Lung (tissue), 12 donors: ENCODE results near the gene HOXB5. TPM values are rescaled to one million over a fixed set of nuclear protein-coding genes. Genes with fewer than 3 reads are reported as not detected.
A peak's percentile ranks its signal among the peaks of the same experiment; 100 is the strongest.

ENCODE experiments used
- ATAC-seq: fragments of 200-7000 bp; cut with Tn5 transposase; one replicate; pipeline ENCODE4 v1.9.1; 2020; ENCODE audit warnings: moderate number of reproducible peaks; ENCODE audit not compliant: insufficient read depth, low FRiP score
- DNase-seq, 3 donors: peaks; one replicate each; pipeline ENCODE4 v3.0.0-alpha.2; 2013 to 2017
- H3K27ac ChIP-seq, 2 donors: one replicate each; pipeline ENCODE4 v1.5.1; 2013; ENCODE audit warnings: mild to moderate bottlenecking in 2 of 2, moderate library complexity in 2 of 2, control low read depth in 1 of 2, inconsistent platforms in 1 of 2, low read depth in 1 of 2, low read length in 1 of 2
- H3K27me3 ChIP-seq, 3 donors: one replicate each; pipeline ENCODE4 v1.5.1; 2013; ENCODE audit warnings: low read length in 2 of 3; ENCODE audit not compliant: control insufficient read depth in 3 of 3, insufficient read depth in 3 of 3
- H3K36me3 ChIP-seq, 4 donors: one replicate each; pipeline ENCODE4 v1.5.1; 2013; ENCODE audit warnings: low read length in 4 of 4, mild to moderate bottlenecking in 1 of 4, moderate library complexity in 1 of 4; ENCODE audit not compliant: control insufficient read depth in 4 of 4, insufficient read depth in 4 of 4
- H3K4me1 ChIP-seq, 5 donors: one replicate each; pipeline ENCODE4 v1.5.1; 2013; ENCODE audit warnings: low read length in 5 of 5, mild to moderate bottlenecking in 2 of 5, moderate library complexity in 1 of 5; ENCODE audit not compliant: control insufficient read depth in 5 of 5, insufficient read depth in 5 of 5
- H3K4me3 ChIP-seq: one replicate; pipeline ENCODE4 v1.5.1; 2013; ENCODE audit warnings: mild to moderate bottlenecking, control low read depth, moderate library complexity
- H3K9ac ChIP-seq, 2 donors: one replicate each; pipeline ENCODE4 v1.5.1; 2013; ENCODE audit warnings: low read length in 2 of 2, control low read depth in 1 of 2; ENCODE audit not compliant: insufficient read depth in 1 of 2
- H3K9me3 ChIP-seq, 4 donors: one replicate each; pipeline ENCODE4 v1.5.1; 2013; ENCODE audit warnings: low read length in 3 of 4, mild to moderate bottlenecking in 1 of 4, moderate library complexity in 1 of 4; ENCODE audit not compliant: control insufficient read depth in 4 of 4, insufficient read depth in 3 of 4
- WGBS, 2 donors: extraction: QIAGEN DNeasy Blood & Tissue Kit; methylation state at CpG; one replicate each; pipeline ENCODE4 v1.1.7; 2013; 5-methylcytosine and 5-hydroxymethylcytosine counted together
- polyA plus RNA-seq, 2 donors: library from polyadenylated mRNA; stranded (reverse); fragments of 200-250 nt; gene quantifications; one replicate each; pipeline ENCODE4 v1.2.1, GENCODE V29; 2013
- total RNA-seq, 2 donors: library from RNA; depleted of rRNA in 1 of 2; stranded (reverse); fragments of >200 nt in 1 of 2; gene quantifications; one replicate each; pipeline ENCODE4 v1.2.1, GENCODE V29; 2014 to 2021
- TF ChIP-seq, protein P1 (sequence below): IDR thresholded peaks from 2 replicates; pipeline ENCODE4 v1.5.1; 2012; ENCODE audit warnings: mild to moderate bottlenecking; ENCODE audit errors: control extremely low read depth, extremely low read depth
- donor health status: control.
- donor health status: control.
- donor health status: Bipolar disorder and iron deficiency.
- donor health status: healthy.
- donor health status: DM: yes; HTN: yes; CAD: no.

The HOXB5 gene
- total and polyA plus RNA-seq, 4 donors = 1.8 to 2.9 (median 2.2) TPM

DNA sequence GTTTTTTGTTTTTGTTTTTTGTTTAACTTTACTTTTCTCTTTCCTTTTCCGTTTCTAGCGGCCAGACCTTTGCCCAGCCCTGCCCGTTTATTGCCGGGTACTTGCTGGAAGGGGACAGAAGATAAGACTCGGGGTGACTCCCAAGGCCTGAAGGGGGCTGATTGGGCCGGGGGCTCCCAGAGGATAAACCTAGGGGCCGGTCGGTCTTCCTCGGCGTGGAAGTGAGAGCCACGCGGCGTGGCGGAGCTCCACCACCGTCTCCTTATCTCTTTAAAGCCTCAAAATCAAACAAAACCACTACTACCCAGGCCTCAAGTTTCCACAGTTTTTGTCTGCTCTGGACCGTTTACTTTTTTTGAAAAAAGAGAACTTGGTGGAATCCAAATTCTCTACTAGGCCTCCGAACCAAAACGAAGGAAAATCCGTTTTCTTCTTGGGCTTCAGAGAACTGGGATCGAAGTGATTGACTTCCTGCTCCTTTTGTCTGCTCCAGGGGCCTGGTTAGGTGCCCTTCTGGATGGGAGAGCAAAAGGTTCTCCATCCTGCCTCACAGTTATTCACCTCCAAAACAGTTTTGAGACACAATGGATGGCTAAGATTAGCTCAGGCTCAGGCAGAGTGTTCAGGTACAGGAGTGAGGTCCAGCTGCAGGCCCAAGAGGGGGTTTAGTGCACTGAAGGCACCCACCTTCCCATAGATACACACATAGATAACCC lies 41.1 kb upstream of the HOXB5 start:
- Histone ChIP-seq H3K4me3 (no peak overlapping the region), H3K9me3 (peaks cover 0 to 4% (median 0%) of the 10 kb centered on the region in 4 donors), H3K27me3 (peaks cover 24 to 96% (median 95%) of the 10 kb centered on the region in 3 donors), H3K4me1 (no peaks in the 10 kb centered on the region), H3K36me3 (no peaks in the 10 kb centered on the region), H3K27ac (no peak overlapping the region), H3K9ac (no peak overlapping the region)
- TF ChIP-seq, protein P1, sequence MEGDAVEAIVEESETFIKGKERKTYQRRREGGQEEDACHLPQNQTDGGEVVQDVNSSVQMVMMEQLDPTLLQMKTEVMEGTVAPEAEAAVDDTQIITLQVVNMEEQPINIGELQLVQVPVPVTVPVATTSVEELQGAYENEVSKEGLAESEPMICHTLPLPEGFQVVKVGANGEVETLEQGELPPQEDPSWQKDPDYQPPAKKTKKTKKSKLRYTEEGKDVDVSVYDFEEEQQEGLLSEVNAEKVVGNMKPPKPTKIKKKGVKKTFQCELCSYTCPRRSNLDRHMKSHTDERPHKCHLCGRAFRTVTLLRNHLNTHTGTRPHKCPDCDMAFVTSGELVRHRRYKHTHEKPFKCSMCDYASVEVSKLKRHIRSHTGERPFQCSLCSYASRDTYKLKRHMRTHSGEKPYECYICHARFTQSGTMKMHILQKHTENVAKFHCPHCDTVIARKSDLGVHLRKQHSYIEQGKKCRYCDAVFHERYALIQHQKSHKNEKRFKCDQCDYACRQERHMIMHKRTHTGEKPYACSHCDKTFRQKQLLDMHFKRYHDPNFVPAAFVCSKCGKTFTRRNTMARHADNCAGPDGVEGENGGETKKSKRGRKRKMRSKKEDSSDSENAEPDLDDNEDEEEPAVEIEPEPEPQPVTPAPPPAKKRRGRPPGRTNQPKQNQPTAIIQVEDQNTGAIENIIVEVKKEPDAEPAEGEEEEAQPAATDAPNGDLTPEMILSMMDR = no peak
- ATAC-seq (no peak), DNase-seq (no peak)
- 32 to 52% methylated on average over 20 of the region's 20 CpGs for WGBS, 2 donors

DNA sequence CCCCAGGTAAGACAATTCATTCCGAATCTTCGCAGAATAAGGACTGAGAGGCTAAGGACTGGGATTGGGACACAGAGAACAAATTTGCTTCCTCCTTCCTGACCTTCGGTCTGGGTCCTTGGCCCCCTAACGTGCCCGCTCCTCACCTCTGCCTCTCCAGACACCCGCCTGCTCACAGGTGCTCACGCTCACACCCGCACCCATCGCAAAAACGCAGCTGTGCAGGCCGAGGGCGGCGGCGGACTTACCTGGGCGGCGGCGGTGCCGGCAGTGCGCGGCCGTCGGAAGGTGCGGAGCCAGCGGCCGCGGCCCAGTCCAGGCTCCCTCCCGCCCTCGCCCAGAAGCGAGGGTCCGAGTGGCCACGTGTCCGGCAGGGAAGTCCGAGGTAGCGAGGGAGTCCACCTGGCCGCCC lies 39.7 kb upstream of the HOXB5 start:
- Histone ChIP-seq H3K4me3 (no peak overlapping the region), H3K27ac (no peak overlapping the region), H3K9ac (no peak overlapping the region), H3K36me3 (no peaks in the 10 kb centered on the region), H3K9me3 (peaks cover 0 to 4% (median 0%) of the 10 kb centered on the region in 4 donors), H3K4me1 (no peaks in the 10 kb centered on the region), H3K27me3 (peaks cover 25 to 97% (median 95%) of the 10 kb centered on the region in 3 donors)
- TF ChIP-seq, protein P1 = no peak
- DNase-seq (no peak), ATAC-seq (no peak)
- WGBS, 2 donors = 31 to 41% methylated on average over 35 of the region's 35 CpGs

DNA sequence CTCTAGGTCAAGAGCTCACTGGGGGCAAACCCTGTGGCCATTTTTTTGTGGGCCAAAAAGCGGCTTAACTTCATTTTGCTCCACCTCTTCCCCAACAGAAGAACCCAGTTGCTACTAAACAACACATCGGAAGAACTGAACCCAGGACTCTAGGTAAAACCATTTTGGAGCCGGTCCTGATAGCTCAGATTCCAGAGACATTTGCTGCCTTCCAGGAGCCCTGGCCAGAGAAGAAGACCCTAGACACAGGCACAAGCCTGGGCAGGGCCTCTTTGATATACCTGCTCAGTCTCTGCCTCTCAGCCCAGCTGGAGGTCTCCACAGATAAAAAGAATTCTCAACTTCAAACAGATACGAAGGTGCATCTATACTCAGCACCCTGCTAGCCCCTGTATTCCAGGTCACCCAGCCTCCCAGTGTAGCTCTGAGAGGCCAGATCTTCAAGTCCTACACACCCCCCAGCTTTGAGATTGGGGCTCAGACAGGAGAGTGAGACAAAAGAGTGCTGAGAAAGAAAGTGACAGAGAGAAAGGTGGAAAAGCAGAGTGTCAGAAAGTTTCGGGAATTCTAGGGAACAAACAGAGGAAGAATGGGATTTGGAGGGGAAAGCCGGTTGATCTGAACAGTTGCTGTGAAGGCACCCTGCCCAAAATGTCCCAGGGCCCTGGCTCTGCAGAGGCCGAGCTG lies 39.1 kb upstream of the HOXB5 start:
- no peak for ATAC-seq
- DNase-seq = peak in 1 of 3 donors; percentile 11
- Histone ChIP-seq H3K4me3 (no peak overlapping the region), H3K9me3 (peaks cover 0 to 4% (median 0%) of the 10 kb centered on the region in 4 donors), H3K9ac (no peak overlapping the region), H3K36me3 (no peaks in the 10 kb centered on the region), H3K27ac (no peak overlapping the region), H3K27me3 (peaks cover 21 to 97% (median 95%) of the 10 kb centered on the region in 3 donors), H3K4me1 (no peaks in the 10 kb centered on the region)
- TF ChIP-seq, protein P1 = no peak
- WGBS, 2 donors = 39 to 63% methylated on average over 7 of the region's 7 CpGs
